Neural crest cell (in vitro differentiated cells): ENCODE measurements around the gene C19orf44. TPM values are rescaled to one million over a fixed set of nuclear protein-coding genes. Genes with fewer than 3 reads are reported as not detected.
"Not testable (repeated sequence)": the region's sequence is repeated elsewhere in the genome, so short reads cannot be mapped to it uniquely, and the experiment has no call there.

ENCODE experiments used
- DNase-seq: peaks from one replicate; pipeline ENCODE4 v3.0.0; 2021; ENCODE audit warnings: low read depth, mixed read lengths, low spot score
- H3K27ac Mint-ChIP-seq: one replicate; pipeline ENCODE4 v1.8.0; 2021; ENCODE audit warnings: mild to moderate bottlenecking, mixed read lengths; ENCODE audit not compliant: unreplicated experiment
- H3K27me3 Mint-ChIP-seq: 2 replicates; pipeline ENCODE4 v1.8.0; 2021; ENCODE audit warnings: low read depth, mild to moderate bottlenecking, mixed read lengths
- H3K36me3 Mint-ChIP-seq: 2 replicates; pipeline ENCODE4 v1.8.0; 2021; ENCODE audit warnings: low read depth, mild to moderate bottlenecking, mixed read lengths
- H3K4me1 Mint-ChIP-seq: 2 replicates; pipeline ENCODE4 v1.8.0; 2021; ENCODE audit warnings: mixed read lengths
- H3K4me3 Mint-ChIP-seq: one replicate; pipeline ENCODE4 v1.8.0; 2021; ENCODE audit warnings: mild to moderate bottlenecking, mixed read lengths
- H3K9me3 Mint-ChIP-seq: 2 replicates; pipeline ENCODE4 v1.8.0; 2021; ENCODE audit warnings: mixed read lengths
- total RNA-seq: library from RNA; stranded (reverse); gene quantifications from 2 replicates; pipeline ENCODE4 v1.2.1, GENCODE V29; 2021
- TF ChIP-seq, protein P1 (sequence below): fragments of 200-600 bp; sonication (generic); conservative IDR thresholded peaks from 2 replicates; pipeline ENCODE4 v1.5.0; 2021; ENCODE audit warnings: antibody characterized with exemption, mild to moderate bottlenecking

Gene C19orf44
- total RNA-seq, 1 donor from 2014 or later: 9.6 TPM

DNA sequence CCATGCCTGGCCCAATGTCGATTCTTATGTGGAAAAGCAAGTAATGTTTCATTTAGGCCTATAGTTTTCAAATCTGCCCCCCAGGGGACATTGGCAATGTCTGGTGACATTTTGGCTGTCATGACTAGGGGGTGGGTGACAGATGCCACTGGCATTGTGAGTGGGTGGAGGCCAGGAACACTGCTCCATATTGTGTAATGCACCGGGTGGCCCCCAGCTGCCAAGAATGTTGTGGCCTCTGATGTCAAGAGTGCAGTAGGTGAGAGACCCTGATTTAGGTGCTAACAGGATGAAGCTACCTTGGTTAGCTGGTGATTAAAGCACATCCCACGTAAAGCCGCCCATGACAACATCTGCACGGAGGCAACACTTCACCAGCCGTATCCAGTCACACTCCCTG lies 10.8 kb downstream of the C19orf44 start:
- Mint-ChIP-seq H3K9me3 (no peaks in the 10 kb centered on the region), H3K27ac (no peak overlapping the region), H3K27me3 (no peaks in the 10 kb centered on the region)

DNA sequence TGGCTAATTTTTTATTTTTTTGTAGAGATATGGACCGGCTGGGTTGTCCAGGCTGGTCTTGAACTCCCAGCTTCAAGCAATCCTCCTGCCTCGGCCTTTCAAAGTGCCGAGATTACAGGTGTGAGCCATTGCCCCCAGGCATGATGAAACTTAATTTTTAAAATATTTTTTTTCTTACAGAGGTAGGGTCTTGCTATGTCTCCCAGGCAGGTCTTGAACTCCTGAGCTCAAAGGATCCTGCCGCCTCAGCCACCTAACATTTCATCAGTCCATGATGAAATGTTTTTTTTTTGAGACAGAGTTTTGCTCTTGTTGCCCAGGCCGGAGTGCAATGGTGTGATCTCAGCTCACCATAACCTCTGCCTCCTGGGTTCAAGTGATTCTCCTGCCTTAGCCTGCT lies 12.4 kb downstream of the C19orf44 start:
- no peaks in the 10 kb centered on the region for H3K9me3 Mint-ChIP-seq
- TF ChIP-seq, protein P1, sequence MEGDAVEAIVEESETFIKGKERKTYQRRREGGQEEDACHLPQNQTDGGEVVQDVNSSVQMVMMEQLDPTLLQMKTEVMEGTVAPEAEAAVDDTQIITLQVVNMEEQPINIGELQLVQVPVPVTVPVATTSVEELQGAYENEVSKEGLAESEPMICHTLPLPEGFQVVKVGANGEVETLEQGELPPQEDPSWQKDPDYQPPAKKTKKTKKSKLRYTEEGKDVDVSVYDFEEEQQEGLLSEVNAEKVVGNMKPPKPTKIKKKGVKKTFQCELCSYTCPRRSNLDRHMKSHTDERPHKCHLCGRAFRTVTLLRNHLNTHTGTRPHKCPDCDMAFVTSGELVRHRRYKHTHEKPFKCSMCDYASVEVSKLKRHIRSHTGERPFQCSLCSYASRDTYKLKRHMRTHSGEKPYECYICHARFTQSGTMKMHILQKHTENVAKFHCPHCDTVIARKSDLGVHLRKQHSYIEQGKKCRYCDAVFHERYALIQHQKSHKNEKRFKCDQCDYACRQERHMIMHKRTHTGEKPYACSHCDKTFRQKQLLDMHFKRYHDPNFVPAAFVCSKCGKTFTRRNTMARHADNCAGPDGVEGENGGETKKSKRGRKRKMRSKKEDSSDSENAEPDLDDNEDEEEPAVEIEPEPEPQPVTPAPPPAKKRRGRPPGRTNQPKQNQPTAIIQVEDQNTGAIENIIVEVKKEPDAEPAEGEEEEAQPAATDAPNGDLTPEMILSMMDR: no peak
- H3K4me3 Mint-ChIP-seq: no peak overlapping the region
- no peaks in the 10 kb centered on the region for H3K36me3 Mint-ChIP-seq
- no peak for DNase-seq
- peaks cover 7% of the 10 kb centered on the region for H3K4me1 Mint-ChIP-seq
- H3K27me3 Mint-ChIP-seq: no peaks in the 10 kb centered on the region
- no peak overlapping the region for H3K27ac Mint-ChIP-seq

More for the DNA sequence above, 10.8 kb downstream of the C19orf44 start:
- DNase-seq: no peak
- no peaks in the 10 kb centered on the region for H3K36me3 Mint-ChIP-seq
- H3K4me3 Mint-ChIP-seq: no peak overlapping the region
- peaks cover 7% of the 10 kb centered on the region for H3K4me1 Mint-ChIP-seq
- TF ChIP-seq, protein P1: no peak

DNA sequence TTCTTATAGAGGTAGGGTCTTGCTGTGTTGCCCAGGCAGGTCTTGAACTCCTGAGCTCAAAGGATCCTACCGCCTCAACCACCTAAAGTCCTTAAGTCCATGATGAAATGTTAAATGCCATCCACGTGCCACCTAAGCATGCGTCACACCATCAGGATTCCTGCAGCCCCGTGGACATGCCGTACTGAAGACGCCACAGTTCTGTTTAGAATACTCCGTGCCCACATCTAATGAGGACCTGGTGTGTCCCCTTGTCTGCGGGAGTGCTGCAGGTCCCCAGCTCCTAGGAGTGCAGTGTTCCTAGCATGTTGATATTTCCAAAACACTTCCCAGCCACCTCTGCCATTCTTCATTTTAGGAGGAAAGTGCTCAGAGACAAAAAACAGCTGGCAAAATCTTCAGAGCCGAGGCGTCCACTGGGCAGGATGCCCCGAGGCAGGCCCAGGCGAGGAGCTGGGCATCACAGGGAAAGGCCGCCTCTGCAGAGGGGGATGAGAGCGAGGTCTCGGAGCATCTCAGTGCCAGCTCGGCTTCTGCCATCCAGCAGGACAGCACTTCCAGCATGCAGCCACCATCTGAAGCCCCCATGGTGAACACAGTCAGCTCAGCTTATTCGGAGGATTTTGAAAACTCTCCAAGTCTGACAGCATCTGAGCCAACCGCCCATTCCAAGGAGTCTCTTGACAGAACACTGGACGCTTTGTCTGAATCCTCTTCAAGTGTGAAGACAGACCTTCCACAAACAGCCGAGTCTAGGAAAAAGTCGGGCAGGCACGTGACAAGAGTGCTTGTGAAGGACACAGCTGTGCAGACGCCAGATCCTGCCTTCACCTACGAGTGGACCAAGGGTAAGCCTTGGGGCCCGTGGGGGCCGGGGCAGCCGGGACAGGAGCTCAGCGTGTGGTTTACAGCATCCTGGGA lies 13.2 kb downstream of the C19orf44 start:
- H3K27ac Mint-ChIP-seq: peak overlapping the region; percentile 62
- H3K36me3 Mint-ChIP-seq: no peaks in the 10 kb centered on the region
- no peaks in the 10 kb centered on the region for H3K9me3 Mint-ChIP-seq
- TF ChIP-seq, protein P1: no peak
- peaks cover 7% of the 10 kb centered on the region for H3K4me1 Mint-ChIP-seq
- no peaks in the 10 kb centered on the region for H3K27me3 Mint-ChIP-seq
- no peak for DNase-seq
- no peak overlapping the region for H3K4me3 Mint-ChIP-seq

DNA sequence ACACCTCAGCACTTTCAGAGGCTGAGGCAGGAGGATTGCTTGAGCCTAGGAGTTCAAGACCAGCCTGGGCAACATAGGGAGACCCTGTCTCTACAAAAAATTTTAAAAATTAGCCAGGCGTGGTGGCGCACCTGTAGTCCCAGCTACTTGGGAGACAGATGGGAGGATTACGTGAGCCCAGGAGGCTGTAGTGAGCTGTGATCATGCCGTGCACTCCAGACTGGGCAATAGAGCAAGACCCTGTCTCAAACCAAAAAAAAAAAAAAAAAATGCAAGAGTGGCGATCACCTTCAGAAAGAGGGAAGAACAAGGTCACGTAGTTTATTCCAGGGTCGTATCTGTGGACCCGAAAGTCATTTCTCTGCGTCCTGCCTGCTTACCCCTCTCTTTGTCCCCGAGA lies 16.4 kb downstream of the C19orf44 start:
- not testable (repeated sequence) for DNase-seq, H3K4me1 Mint-ChIP-seq, H3K36me3 Mint-ChIP-seq, H3K27ac Mint-ChIP-seq, H3K4me3 Mint-ChIP-seq, H3K9me3 Mint-ChIP-seq, H3K27me3 Mint-ChIP-seq

DNA sequence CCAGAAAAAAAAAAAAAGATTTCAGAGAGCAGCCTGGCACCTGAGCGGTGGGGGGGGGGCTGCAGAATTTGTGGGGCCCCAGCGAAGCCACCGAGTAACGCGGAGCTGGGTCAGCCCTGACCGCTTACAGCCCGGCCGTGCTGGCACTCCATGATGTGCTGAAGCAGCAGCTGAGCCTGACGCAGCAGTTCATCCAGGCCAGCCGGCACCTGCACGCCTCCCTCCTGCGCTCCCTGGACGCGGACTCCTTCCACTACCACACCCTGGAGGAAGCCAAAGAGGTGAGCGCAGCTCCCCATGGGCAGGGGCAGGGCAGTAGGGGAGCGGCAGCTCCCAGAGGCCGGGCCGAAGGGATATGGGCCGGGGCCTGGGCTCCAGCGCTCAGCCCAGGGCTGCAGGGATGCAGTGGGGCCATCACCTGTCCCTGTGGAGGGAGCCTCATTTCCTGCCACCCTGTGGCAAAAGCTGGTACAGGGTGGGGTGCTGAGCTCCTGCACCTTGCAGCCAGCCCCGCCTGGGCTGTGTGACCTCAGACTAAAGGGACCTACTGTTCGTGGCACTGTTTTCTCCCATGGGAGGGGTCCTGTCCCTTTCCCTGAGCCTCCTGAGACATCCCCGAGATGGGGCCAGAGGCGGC lies 18.3 kb downstream of the C19orf44 start:
- Mint-ChIP-seq H3K27ac (no peak overlapping the region), H3K4me3 (no peak overlapping the region), H3K27me3 (no peaks in the 10 kb centered on the region), H3K36me3 (peaks cover 8% of the 10 kb centered on the region), H3K4me1 (peaks cover 4% of the 10 kb centered on the region), H3K9me3 (no peaks in the 10 kb centered on the region)
- DNase-seq: no peak
- TF ChIP-seq, protein P1: no peak

DNA sequence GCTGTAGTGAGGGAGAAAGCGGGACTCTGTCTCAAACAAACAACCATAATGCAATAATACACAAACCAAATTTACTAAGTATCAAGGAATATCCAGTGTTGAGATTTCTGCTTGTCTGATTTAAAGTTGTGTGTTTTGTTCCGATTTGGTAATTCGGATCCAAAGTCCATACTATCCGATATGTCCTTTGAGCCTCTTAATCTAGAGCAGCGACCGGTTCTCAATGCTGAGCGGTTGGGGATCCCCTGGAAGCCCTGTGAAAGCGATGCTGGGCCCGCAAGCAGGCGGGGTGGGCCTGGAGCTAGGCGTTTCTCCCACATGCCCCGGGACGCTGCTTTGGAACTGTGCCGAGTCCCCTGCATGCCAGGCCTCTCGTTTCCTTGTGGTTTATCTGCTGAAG lies 20.2 kb downstream of the C19orf44 start:
- TF ChIP-seq, protein P1: no peak
- H3K36me3 Mint-ChIP-seq: peaks cover 8% of the 10 kb centered on the region

More for the DNA sequence above, 20.2 kb downstream of the C19orf44 start:
- Mint-ChIP-seq H3K4me3 (no peak overlapping the region), H3K27me3 (no peaks in the 10 kb centered on the region), H3K4me1 (no peaks in the 10 kb centered on the region), H3K9me3 (no peaks in the 10 kb centered on the region), H3K27ac (no peak overlapping the region)
- no peak for DNase-seq
